GM12892 (cell line): ENCODE data around the gene MADCAM1.

Experiments
- DNase-seq: peaks from one replicate; pipeline ENCODE4 v3.0.0; 2011; ENCODE audit not compliant: insufficient read length
- FAIRE-seq: peaks from 2 replicates; lab custom pipeline; 2011; peaks lifted over from hg19 to GRCh38; lab: Jason Lieb, UNC
- POLR2A ChIP-seq: IDR thresholded peaks from 2 replicates; pipeline ENCODE4 v1.6.1; 2011; ENCODE audit warnings: low read depth, low read length, control low read depth
- POLR2AphosphoS5 ChIP-seq: IDR thresholded peaks from 2 replicates; pipeline ENCODE4 v1.6.1; 2011; ENCODE audit warnings: low read depth, low read length, control low read depth
- TAF1 ChIP-seq: IDR thresholded peaks from 2 replicates; pipeline ENCODE4 v1.6.1; 2011; ENCODE audit warnings: low read depth, mild to moderate bottlenecking, control low read depth, low read length, borderline replicate concordance

The MADCAM1 gene

GRCh38 chr19:517721-518597 lies 21.7 kb downstream of the MADCAM1 start:
- no peak for DNase-seq
- TF ChIP-seq TAF1 = no peak
- no peak for TF ChIP-seq POLR2AphosphoS5
- no peak for TF ChIP-seq POLR2A
- no peak for FAIRE-seq

GRCh38 chr19:518598-519231 lies 22.4 kb downstream of the MADCAM1 start:
- FAIRE-seq (no peak), DNase-seq (no peak)
- no peak for TF ChIP-seq POLR2A
- no peak for TF ChIP-seq TAF1
- no peak for TF ChIP-seq POLR2AphosphoS5

- FAIRE-seq (no peak), DNase-seq (no peak)
- TF ChIP-seq POLR2AphosphoS5 = no peak
- no peak for TF ChIP-seq TAF1
- no peak for TF ChIP-seq POLR2A
Measured at GRCh38 chr19:519449-519865, 23.2 kb downstream of the MADCAM1 start.

- TF ChIP-seq POLR2AphosphoS5 (no peak), POLR2A (no peak), TAF1 (no peak)
- DNase-seq (no peak), FAIRE-seq (no peak)
Measured at GRCh38 chr19:522726-523125, 26.4 kb downstream of the MADCAM1 start.

- DNase-seq (no peak), FAIRE-seq (no peak)
- TF ChIP-seq TAF1 (no peak), POLR2AphosphoS5 (no peak), POLR2A (no peak)
Measured at GRCh38 chr19:524062-524674, 27.9 kb downstream of the MADCAM1 start.

- no peak for TF ChIP-seq POLR2AphosphoS5
- no peak for TF ChIP-seq TAF1
- no peak for DNase-seq
- no peak for FAIRE-seq
Measured at GRCh38 chr19:525029-525428, 28.7 kb downstream of the MADCAM1 start.

GRCh38 chr19:525857-526419 lies 29.7 kb downstream of the MADCAM1 start:
- no peak for DNase-seq
- TF ChIP-seq POLR2AphosphoS5 (no peak), POLR2A (no peak), TAF1 (no peak)
- FAIRE-seq = no peak

GRCh38 chr19:530134-531008 lies 34.1 kb downstream of the MADCAM1 start:
- DNase-seq (no peak), FAIRE-seq (no peak)
- TF ChIP-seq TAF1 = no peak
- no peak for TF ChIP-seq POLR2A
- no peak for TF ChIP-seq POLR2AphosphoS5

- peak; percentile 99 for FAIRE-seq
- TF ChIP-seq POLR2A (no peak), TAF1 (no peak), POLR2AphosphoS5 (no peak)
- DNase-seq = peak; percentile 99
Measured at GRCh38 chr19:531009-531752, 34.9 kb downstream of the MADCAM1 start.

GRCh38 chr19:531753-532560 lies 35.7 kb downstream of the MADCAM1 start, which contains the start of gene CDC34:
TSS of gene CDC34 (plus strand) at chr19:531760. CDS start at chr19:531932, 172 bp downstream.
- DNase-seq = peak; percentile 66
- FAIRE-seq = no peak
- TF ChIP-seq TAF1 (no peak), POLR2A (peak; percentile 78; the same call in 1 of the 2 replicates)
